22Rv1 (cell line): ENCODE measurements around the gene PRKAA2.
A peak's percentile ranks its signal among the peaks of the same experiment; 100 is the strongest.

Experiments
- CTCF ChIP-seq: fragments of 450-650 bp; IDR thresholded peaks from 2 replicates; pipeline ENCODE4 v1.5.1; 2017; ENCODE audit warnings: mild to moderate bottlenecking
- ZFX ChIP-seq: fragments of 450-650 bp; IDR thresholded peaks from 2 replicates; pipeline ENCODE4 v1.6.1; 2017; ENCODE audit warnings: antibody characterized with exemption, borderline replicate concordance

- TF ChIP-seq CTCF = peak; percentile 57
- no peak for TF ChIP-seq ZFX
Measured at GRCh38 chr1:56758135-56758534, 113.0 kb downstream of the PRKAA2 start.
